Parathyroid adenoma (tissue), 2 donors: ENCODE data around the gene AP4M1.

Experiments used
- H2AFZ ChIP-seq: fragments of 300-600 bp; sonication (generic); one replicate; pipeline ENCODE4 v1.7.0; 2017; ENCODE audit warnings: antibody characterized with exemption, mild to moderate bottlenecking
- H3K27ac ChIP-seq: fragments of 300-600 bp; sonication (generic); one replicate; pipeline ENCODE4 v1.7.0; 2017
- H3K27me3 ChIP-seq: fragments of 300-600 bp; sonication (generic); one replicate; pipeline ENCODE4 v1.7.0; 2017; ENCODE audit warnings: low read length; ENCODE audit not compliant: control insufficient read depth, insufficient read depth
- H3K36me3 ChIP-seq: fragments of 300-600 bp; sonication (generic); one replicate; pipeline ENCODE4 v1.7.0; 2017; ENCODE audit warnings: low read length; ENCODE audit not compliant: control insufficient read depth, insufficient read depth
- H3K4me1 ChIP-seq: fragments of 300-600 bp; sonication (generic); one replicate; pipeline ENCODE4 v1.7.0; 2017; ENCODE audit warnings: control low read depth
- H3K4me2 ChIP-seq: fragments of 300-600 bp; sonication (generic); one replicate; pipeline ENCODE4 v1.7.0; 2017; ENCODE audit warnings: low read length
- H3K4me3 ChIP-seq: fragments of 300-600 bp; sonication (generic); one replicate; pipeline ENCODE4 v1.7.0; 2017; ENCODE audit warnings: low read depth, low read length
- H3K79me2 ChIP-seq: fragments of 300-600 bp; sonication (generic); one replicate; pipeline ENCODE4 v1.7.0; 2017; ENCODE audit warnings: control low read depth
- H3K9ac ChIP-seq: fragments of 300-600 bp; sonication (generic); one replicate; pipeline ENCODE4 v1.7.0; 2017; ENCODE audit warnings: mild to moderate bottlenecking
- H3K9me3 ChIP-seq: fragments of 300-600 bp; sonication (generic); one replicate; pipeline ENCODE4 v1.7.0; 2017; ENCODE audit warnings: low read length; ENCODE audit not compliant: control insufficient read depth
- TF ChIP-seq, protein P1 (sequence below): fragments of 300-600 bp; sonication (generic); IDR thresholded peaks from one replicate; pipeline ENCODE4 v1.7.0; 2017; ENCODE audit warnings: antibody characterized with exemption, mild to moderate bottlenecking
- donor health status: primary hyperparathyroidism.

The AP4M1 gene

GRCh38 chr7:100154651-100155491 is 53.4 kb downstream of the AP4M1 start:
- Histone ChIP-seq H2AFZ (no peak overlapping the region), H3K27ac (no peak overlapping the region), H3K9me3 (no peaks in the 10 kb centered on the region), H3K36me3 (no peaks in the 10 kb centered on the region), H3K79me2 (no peaks in the 10 kb centered on the region), H3K4me3 (no peak overlapping the region), H3K9ac (no peak overlapping the region), H3K4me2 (no peak overlapping the region), H3K27me3 (no peaks in the 10 kb centered on the region), H3K4me1 (peaks cover 7% of the 10 kb centered on the region)
- TF ChIP-seq, protein P1, sequence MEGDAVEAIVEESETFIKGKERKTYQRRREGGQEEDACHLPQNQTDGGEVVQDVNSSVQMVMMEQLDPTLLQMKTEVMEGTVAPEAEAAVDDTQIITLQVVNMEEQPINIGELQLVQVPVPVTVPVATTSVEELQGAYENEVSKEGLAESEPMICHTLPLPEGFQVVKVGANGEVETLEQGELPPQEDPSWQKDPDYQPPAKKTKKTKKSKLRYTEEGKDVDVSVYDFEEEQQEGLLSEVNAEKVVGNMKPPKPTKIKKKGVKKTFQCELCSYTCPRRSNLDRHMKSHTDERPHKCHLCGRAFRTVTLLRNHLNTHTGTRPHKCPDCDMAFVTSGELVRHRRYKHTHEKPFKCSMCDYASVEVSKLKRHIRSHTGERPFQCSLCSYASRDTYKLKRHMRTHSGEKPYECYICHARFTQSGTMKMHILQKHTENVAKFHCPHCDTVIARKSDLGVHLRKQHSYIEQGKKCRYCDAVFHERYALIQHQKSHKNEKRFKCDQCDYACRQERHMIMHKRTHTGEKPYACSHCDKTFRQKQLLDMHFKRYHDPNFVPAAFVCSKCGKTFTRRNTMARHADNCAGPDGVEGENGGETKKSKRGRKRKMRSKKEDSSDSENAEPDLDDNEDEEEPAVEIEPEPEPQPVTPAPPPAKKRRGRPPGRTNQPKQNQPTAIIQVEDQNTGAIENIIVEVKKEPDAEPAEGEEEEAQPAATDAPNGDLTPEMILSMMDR: no peak

GRCh38 chr7:100155553-100156317 is 54.3 kb downstream of the AP4M1 start:
- H3K27me3 ChIP-seq: no peaks in the 10 kb centered on the region
- H3K4me2 ChIP-seq: no peak overlapping the region
- H3K36me3 ChIP-seq: no peaks in the 10 kb centered on the region
- H3K4me3 ChIP-seq: no peak overlapping the region
- TF ChIP-seq, protein P1: no peak
- H3K79me2 ChIP-seq: no peaks in the 10 kb centered on the region
- H3K27ac ChIP-seq: no peak overlapping the region
- H3K9ac ChIP-seq: no peak overlapping the region
- peaks cover 7% of the 10 kb centered on the region for H3K4me1 ChIP-seq
- H3K9me3 ChIP-seq: no peaks in the 10 kb centered on the region
- no peak overlapping the region for H2AFZ ChIP-seq

- Histone ChIP-seq H3K9me3 (no peaks in the 10 kb centered on the region), H3K4me1 (peaks cover 7% of the 10 kb centered on the region), H3K9ac (no peak overlapping the region), H3K27me3 (no peaks in the 10 kb centered on the region), H3K36me3 (no peaks in the 10 kb centered on the region), H2AFZ (no peak overlapping the region), H3K27ac (peak overlapping the region; percentile 91), H3K79me2 (no peaks in the 10 kb centered on the region), H3K4me3 (peak overlapping the region; percentile 87), H3K4me2 (peak overlapping the region; percentile 75)
- TF ChIP-seq, protein P1: no peak
Observed at GRCh38 chr7:100156331-100157068, 55.1 kb downstream of the AP4M1 start.

DNA sequence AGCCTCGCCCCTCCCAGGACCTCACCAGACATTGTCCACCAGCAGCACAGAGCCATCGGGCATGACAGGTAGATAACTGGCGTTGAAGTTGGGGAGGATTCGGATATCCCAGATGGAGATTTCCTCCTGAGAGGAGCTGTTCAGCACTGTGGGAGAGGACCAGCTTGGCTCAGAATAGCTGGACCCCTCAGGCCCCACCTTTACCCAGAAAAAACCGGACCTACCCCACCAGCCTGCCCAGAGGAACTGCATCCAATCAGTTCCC is 55.6 kb downstream of the AP4M1 start:
- Histone ChIP-seq H3K27ac (peak overlapping the region; percentile 91), H3K4me3 (peak overlapping the region; percentile 87), H3K79me2 (no peaks in the 10 kb centered on the region), H3K9me3 (no peaks in the 10 kb centered on the region), H2AFZ (no peak overlapping the region), H3K9ac (no peak overlapping the region), H3K36me3 (no peaks in the 10 kb centered on the region), H3K4me2 (peak overlapping the region; percentile 75), H3K27me3 (no peaks in the 10 kb centered on the region), H3K4me1 (peaks cover 7% of the 10 kb centered on the region)
- TF ChIP-seq, protein P1: no peak
